CD4-positive, alpha-beta T cell (primary cell): ENCODE results near the gene NAT9. TPM values are rescaled to one million over a fixed set of nuclear protein-coding genes. Genes with fewer than 3 reads are reported as not detected.

ENCODE experiments used
- ATAC-seq: fragments of 200-7000 bp; cut with Tn5 transposase; one replicate; pipeline ENCODE4 v1.10.0; 2022; ENCODE audit warnings: mild to moderate bottlenecking; ENCODE audit not compliant: poor library complexity
- CTCF ChIA-PET: fragments of 350-600 bp; sonication (Branson Sonifier 250); formaldehyde crosslinking; loops from one replicate; lab custom pipeline; 2021; ENCODE audit warnings: antibody characterized with exemption, inconsistent platforms; lab: Charles Lee
- POLR2A ChIA-PET: fragments of 350-600 bp; sonication (Branson Sonifier 250); formaldehyde crosslinking; loops from one replicate; lab custom pipeline; 2021; ENCODE audit warnings: antibody characterized with exemption, inconsistent platforms; lab: Charles Lee
- DNase-seq, 14 experiments: peaks; one replicate each; pipeline ENCODE4 v3.0.0-alpha.2; 2013 to 2020; ENCODE audit warnings: mixed read lengths in 2 of 14
- H3K27ac ChIP-seq, 2 donors: one replicate each; pipeline versions ENCODE4 v1.5.1 to v1.7.0; 2013; ENCODE audit warnings: low read length in 2 of 2, low read depth in 1 of 2, mild to moderate bottlenecking in 1 of 2
- H3K27me3 ChIP-seq, 2 experiments: 1 replicate in 1 of 2; 2 replicates in 1 of 2; pipeline versions ENCODE4 v1.6.1 to v1.7.0; 2013; ENCODE audit warnings: low read length in 2 of 2, control low read depth in 1 of 2, mild to moderate bottlenecking in 1 of 2, moderate library complexity in 1 of 2; ENCODE audit not compliant: insufficient read depth in 2 of 2, control insufficient read depth in 1 of 2
- H3K36me3 ChIP-seq: one replicate; pipeline ENCODE4 v1.6.1; 2013; ENCODE audit warnings: low read length, control low read depth; ENCODE audit not compliant: insufficient read depth
- H3K4me1 ChIP-seq: one replicate; pipeline ENCODE4 v1.6.1; 2013; ENCODE audit warnings: low read length, control low read depth; ENCODE audit not compliant: insufficient read depth
- H3K4me3 ChIP-seq: one replicate; pipeline ENCODE4 v1.5.1; 2013; ENCODE audit warnings: mild to moderate bottlenecking, low read length, moderate library complexity
- H3K9me3 ChIP-seq, 2 experiments: 1 replicate in 1 of 2; 2 replicates in 1 of 2; pipeline versions ENCODE4 v1.6.1 to v1.7.0; 2013; ENCODE audit warnings: low read length in 2 of 2, mild to moderate bottlenecking in 2 of 2, control low read depth in 1 of 2, moderate library complexity in 1 of 2; ENCODE audit not compliant: control insufficient read depth in 1 of 2, insufficient read depth in 1 of 2
- H3K27ac Mint-ChIP-seq: one replicate; pipeline ENCODE4 v1.8.0; 2020; ENCODE audit warnings: mixed read lengths
- H3K27me3 Mint-ChIP-seq: one replicate; pipeline ENCODE4 v1.8.0; 2021; ENCODE audit warnings: mixed read lengths
- H3K36me3 Mint-ChIP-seq: one replicate; pipeline ENCODE4 v1.8.0; 2021; ENCODE audit warnings: low read depth, mixed read lengths
- H3K4me1 Mint-ChIP-seq: one replicate; pipeline ENCODE4 v1.8.0; 2021; ENCODE audit warnings: low read depth, mixed read lengths
- H3K4me3 Mint-ChIP-seq: one replicate; pipeline ENCODE4 v1.8.0; 2020; ENCODE audit warnings: mild to moderate bottlenecking, mixed read lengths
- H3K9me3 Mint-ChIP-seq: one replicate; pipeline ENCODE4 v1.8.0; 2020; ENCODE audit warnings: mixed read lengths
- CTCF ChIP-seq: fragments of 200-600 bp; IDR thresholded peaks from one replicate; pipeline ENCODE4 v1.8.0; 2022; ENCODE audit warnings: antibody characterized with exemption, mild to moderate bottlenecking
- intact Hi-C, 2 experiments: fragments of 100-400 bp; cut with DNase I in 1 of 2; cut with micrococcal nuclease in 1 of 2; formaldehyde crosslinking; loops; one replicate each; pipeline versions ENCODE4 v1.15.1 to v1.9.0; 2023 to 2025; cut with DNase I, micrococcal nuclease
- total RNA-seq, 174 experiments: library from RNA in 2 of 174; stranded (reverse) in 2 of 174; gene quantifications; one replicate each; pipeline ENCODE4 v1.2.3 and lab custom pipeline; 2021 to 2026

Gene NAT9
- total RNA-seq, 2 experiments from 2014 or later, result 34.6 to 38.2 TPM

GRCh38 chr17:74796211-74796610 is 20.1 kb upstream of the NAT9 start:
- CTCF ChIA-PET, result no interaction called here
- Mint-ChIP-seq H3K27ac (no peak overlapping the region), H3K36me3 (peaks cover 80% of the 10 kb centered on the region), H3K4me3 (no peak overlapping the region), H3K27me3 (no peaks in the 10 kb centered on the region), H3K4me1 (peaks cover 6% of the 10 kb centered on the region), H3K9me3 (no peaks in the 10 kb centered on the region)
- H3K27ac ChIP-seq, result no peak overlapping the region
- peaks cover 84% of the 10 kb centered on the region for H3K36me3 ChIP-seq
- no peak for TF ChIP-seq CTCF
- DNase-seq (no peak), ATAC-seq (no peak)
- POLR2A ChIA-PET, result no interaction called here
- no peaks in the 10 kb centered on the region for H3K27me3 ChIP-seq
- no peaks in the 10 kb centered on the region for H3K9me3 ChIP-seq
- intact Hi-C loops, result loop anchor here (10.0 kb wide), 2 partner anchors 159 to 169 kb away; no protein-coding TSS in a partner anchor
- H3K4me1 ChIP-seq, result peaks cover 7% of the 10 kb centered on the region
- no peak overlapping the region for H3K4me3 ChIP-seq

- H3K4me3 ChIP-seq, result no peak overlapping the region
- ChIA-PET CTCF (no interaction called here), POLR2A (no interaction called here)
- DNase-seq (no peak), ATAC-seq (no peak)
- no peaks in the 10 kb centered on the region for H3K9me3 Mint-ChIP-seq
- H3K36me3 Mint-ChIP-seq, result peaks cover 78% of the 10 kb centered on the region
- intact Hi-C loops, result loop anchor here (10.0 kb wide), 2 partner anchors 159 to 169 kb away; no protein-coding TSS in a partner anchor
- peaks cover 13% of the 10 kb centered on the region for H3K4me1 Mint-ChIP-seq
- TF ChIP-seq CTCF, result no peak
- no peak overlapping the region for H3K27ac Mint-ChIP-seq
- H3K9me3 ChIP-seq, result no peaks in the 10 kb centered on the region
- peaks cover 14% of the 10 kb centered on the region for H3K4me1 ChIP-seq
- H3K27ac ChIP-seq, result no peak overlapping the region
- H3K27me3 ChIP-seq, result no peaks in the 10 kb centered on the region
- no peaks in the 10 kb centered on the region for H3K27me3 Mint-ChIP-seq
- peaks cover 77% of the 10 kb centered on the region for H3K36me3 ChIP-seq
- H3K4me3 Mint-ChIP-seq, result no peak overlapping the region
These were observed 19.3 kb upstream of the NAT9 start for GRCh38 chr17:74795327-74796020.

GRCh38 chr17:74792586-74793105 is 16.5 kb upstream of the NAT9 start:
- no peak for ATAC-seq
- Mint-ChIP-seq H3K9me3 (no peaks in the 10 kb centered on the region), H3K4me1 (peaks cover 27% of the 10 kb centered on the region), H3K36me3 (peaks cover 67% of the 10 kb centered on the region), H3K27ac (no peak overlapping the region), H3K27me3 (no peaks in the 10 kb centered on the region), H3K4me3 (no peak overlapping the region)
- CTCF ChIA-PET, result interaction anchor here (1.5 kb wide), 1 partner anchor 135 kb away, joined by 4 read pairs; no protein-coding TSS in a partner anchor
- peaks cover 68% of the 10 kb centered on the region for H3K36me3 ChIP-seq
- H3K9me3 ChIP-seq, result no peaks in the 10 kb centered on the region
- H3K4me1 ChIP-seq, result peaks cover 22% of the 10 kb centered on the region
- POLR2A ChIA-PET, result no interaction called here
- TF ChIP-seq CTCF, result no peak
- DNase-seq, result no peak
- no peak overlapping the region for H3K4me3 ChIP-seq
- intact Hi-C loops, result loop anchor here (10.0 kb wide), 2 partner anchors 162 to 172 kb away; no protein-coding TSS in a partner anchor
- H3K27ac ChIP-seq, result no peak overlapping the region
- no peaks in the 10 kb centered on the region for H3K27me3 ChIP-seq
